Endothelial cell of umbilical vein (primary cell): ENCODE measurements around the gene ARRDC2. TPM values are rescaled to one million over a fixed set of nuclear protein-coding genes. Genes with fewer than 3 reads are reported as not detected.
"Not testable (repeated sequence)": the region's sequence is repeated elsewhere in the genome, so short reads cannot be mapped to it uniquely, and the experiment has no call there.

Source experiments
- BruUV-seq: library from RNA; stranded (reverse); fragments of 400-500 nt; replicated peaks from 2 replicates; lab custom pipeline; 2021; lab: Mats Ljungman, UMichigan
- CTCF ChIA-PET: fragments of 300-600, 350-600 bp; sonication (Branson Sonifier 250); formaldehyde crosslinking; loops from one replicate; lab custom pipeline; 2021; ENCODE audit warnings: antibody characterized with exemption, inconsistent platforms; lab: Charles Lee
- POLR2A ChIA-PET: fragments of 300-600, 350-600 bp; sonication (Branson Sonifier 250); formaldehyde crosslinking; loops from one replicate; lab custom pipeline; 2021; ENCODE audit warnings: antibody characterized with exemption, inconsistent platforms; lab: Charles Lee
- DNase-seq: peaks from one replicate; pipeline ENCODE4 v3.0.0-alpha.2; 2011; ENCODE audit warnings: low read depth, low spot score
- FAIRE-seq: peaks from 2 replicates; lab custom pipeline; 2011; peaks lifted over from hg19 to GRCh38; lab: Jason Lieb, UNC
- H2AFZ ChIP-seq: 2 replicates; pipeline ENCODE4 v1.6.0; 2012; ENCODE audit warnings: low read depth, low read length, control low read depth, inconsistent platforms
- H3K27ac ChIP-seq: 2 replicates; pipeline ENCODE4 v1.5.1; 2011; ENCODE audit warnings: low read depth, mild to moderate bottlenecking, control low read depth, low read length, moderate library complexity; ENCODE audit not compliant: insufficient read depth
- H3K27me3 ChIP-seq, 2 experiments: 2 replicates each; pipeline versions ENCODE4 v1.6.0 to v1.6.1; 2011; ENCODE audit warnings: low read length in 2 of 2, mixed read lengths in 1 of 2; ENCODE audit not compliant: control insufficient read depth in 2 of 2, insufficient read depth in 2 of 2
- H3K36me3 ChIP-seq, 2 experiments: 2 replicates in 1 of 2; 3 replicates in 1 of 2; pipeline ENCODE4 v1.5.1; 2011; ENCODE audit warnings: low read length in 2 of 2, mild to moderate bottlenecking in 1 of 2, moderate library complexity in 1 of 2; ENCODE audit not compliant: control insufficient read depth in 2 of 2, insufficient read depth in 2 of 2; ENCODE audit errors: extremely low read depth in 1 of 2
- H3K4me1 ChIP-seq: 3 replicates; pipeline ENCODE4 v1.5.1; 2011; ENCODE audit warnings: mild to moderate bottlenecking, low read length; ENCODE audit not compliant: control insufficient read depth, insufficient read depth; ENCODE audit errors: extremely low read depth
- H3K4me2 ChIP-seq: 2 replicates; pipeline ENCODE4 v1.6.1; 2011; ENCODE audit warnings: low read length, control low read depth, mixed read lengths; ENCODE audit not compliant: insufficient read depth
- H3K4me3 ChIP-seq, 3 experiments: fragments of 200-600 bp in 1 of 3; sonication (generic), shearing (Covaris generic) in 1 of 3; replicated peaks in 1 of 3; 2 replicates each; pipeline ENCODE4 v1.5.1; 2011 to 2016; ENCODE audit warnings: control low read depth in 3 of 3, low read length in 3 of 3, mild to moderate bottlenecking in 2 of 3, inconsistent platforms in 1 of 3, low read depth in 1 of 3, moderate library complexity in 1 of 3; ENCODE audit not compliant: insufficient read depth in 1 of 3
- H3K79me2 ChIP-seq: 2 replicates; pipeline ENCODE4 v1.6.0; 2012; ENCODE audit warnings: low read length, inconsistent platforms; ENCODE audit not compliant: control insufficient read depth, insufficient read depth
- H3K9ac ChIP-seq: replicated peaks from 2 replicates; pipeline ENCODE3; 2011; ENCODE audit warnings: low read length, control low read depth; ENCODE audit not compliant: insufficient read depth; ENCODE audit errors: extremely low read depth
- H3K9me1 ChIP-seq: replicated peaks from 3 replicates; pipeline ENCODE4 v1.6.0; 2011; ENCODE audit warnings: mild to moderate bottlenecking, low read length; ENCODE audit not compliant: control insufficient read depth, insufficient read depth; ENCODE audit errors: extremely low read depth
- H3K9me3 ChIP-seq: replicated peaks from 2 replicates; pipeline ENCODE4 v1.5.1; 2012; ENCODE audit warnings: low read length, inconsistent platforms; ENCODE audit not compliant: control insufficient read depth, insufficient read depth
- H4K20me1 ChIP-seq: replicated peaks from 2 replicates; pipeline ENCODE3; 2011; ENCODE audit warnings: mild to moderate bottlenecking, low read length; ENCODE audit not compliant: control insufficient read depth, insufficient read depth; ENCODE audit errors: extremely low read depth
- FOS ChIP-seq: IDR thresholded peaks from 2 replicates; pipeline ENCODE4 v1.6.1; 2011; ENCODE audit warnings: mild to moderate bottlenecking, low read length, moderate library complexity, borderline replicate concordance; ENCODE audit not compliant: insufficient read depth
- GATA2 ChIP-seq: IDR thresholded peaks from 2 replicates; pipeline ENCODE4 v1.7.0; 2011; ENCODE audit warnings: low read depth, mild to moderate bottlenecking, moderate library complexity, mixed read lengths, low read length; ENCODE audit not compliant: insufficient read length, insufficient read depth
- JUN ChIP-seq: IDR thresholded peaks from 2 replicates; pipeline ENCODE4 v1.6.1; 2011; ENCODE audit warnings: borderline replicate concordance, low read depth; ENCODE audit not compliant: insufficient read length, insufficient read depth
- POLR2A ChIP-seq: IDR thresholded peaks from 2 replicates; pipeline ENCODE4 v1.6.1; 2012; ENCODE audit warnings: low read depth, mild to moderate bottlenecking, control low read depth, low read length
- dilution Hi-C: fragments of 300-500 bp; cut with MboI; formaldehyde crosslinking; loops from one replicate; pipeline ENCODE4 v1.15.0; 2019; ENCODE audit warnings: low sequenced_read_pairs; ENCODE audit not compliant: extremely low pct_ligation_motif_present
- intact Hi-C: fragments of 100-400 bp; cut with micrococcal nuclease; formaldehyde crosslinking; loops from one replicate; pipeline ENCODE4 v1.10.0; 2022
- polyA plus RNA-seq, 4 experiments: library from polyadenylated mRNA; depleted of rRNA in 3 of 4; stranded (reverse) in 3 of 4; unstranded in 1 of 4; fragments of >200 nt; gene quantifications; 2 replicates each; pipeline versions ENCODE4 v1.2.1 to v1.2.3, GENCODE V29; 2011 to 2012; ENCODE audit warnings: missing spikeins in 1 of 4
- total RNA-seq: library from RNA; stranded (reverse); gene quantifications from 2 replicates; pipeline ENCODE4 v1.2.3, GENCODE V29; 2021

ARRDC2 gene
- total and polyA plus RNA-seq, 2 donors (not counting 3 experiments of a cell fraction or from before 2014, with no cell fraction given): 10.2 to 17.4 TPM

DNA sequence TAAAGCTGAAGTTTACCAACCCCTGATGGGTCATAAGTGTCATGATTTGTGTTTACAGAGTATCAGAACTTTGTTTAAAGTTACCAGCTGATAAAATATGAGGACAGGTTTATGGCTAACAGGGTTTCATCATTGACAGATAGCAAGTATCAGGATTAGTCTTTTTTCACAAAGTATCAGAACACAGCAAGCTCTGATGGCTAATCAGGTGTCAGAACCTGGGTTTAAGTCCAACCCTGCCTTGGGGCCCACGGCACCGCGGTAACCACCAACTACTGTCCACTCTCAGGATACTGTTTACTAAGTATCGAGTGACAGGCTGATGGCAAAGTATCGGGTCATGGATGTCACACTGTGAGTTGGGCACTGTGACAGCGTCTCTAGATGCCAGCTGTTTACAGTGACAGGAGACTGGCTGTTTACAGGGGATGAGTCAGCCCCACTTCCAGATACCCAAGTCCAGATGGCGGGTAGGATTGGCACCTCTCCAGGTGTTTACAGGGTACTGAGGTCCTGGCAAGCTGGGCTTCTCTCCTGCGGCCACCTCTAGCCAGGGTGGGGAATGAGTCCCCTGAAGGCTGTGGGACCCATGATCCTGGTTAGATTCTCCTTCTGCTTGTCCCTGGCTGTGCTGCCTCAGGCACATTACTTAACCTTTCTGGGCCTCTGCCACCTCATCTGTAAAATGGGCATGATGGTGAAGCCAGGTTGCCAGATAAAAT, 21.8 kb downstream of the ARRDC2 start:
- no peak for FAIRE-seq
- Histone ChIP-seq H3K27ac (no peak overlapping the region), H3K9ac (no peak overlapping the region), H3K36me3 (no peaks in the 10 kb centered on the region), H4K20me1 (no peaks in the 10 kb centered on the region), H3K79me2 (no peaks in the 10 kb centered on the region), H3K4me1 (peaks cover 7% of the 10 kb centered on the region), H3K4me2 (no peak overlapping the region), H3K9me1 (no peaks in the 10 kb centered on the region), H2AFZ (peak overlapping the region; percentile 3), H3K4me3 (no peak overlapping the region), H3K9me3 (no peaks in the 10 kb centered on the region), H3K27me3 (no peaks in the 10 kb centered on the region)
- no TSS peak for BruUV-seq
- dilution Hi-C loops: no loop called here
- ChIA-PET CTCF (interaction anchor here (0.6 to 0.9 kb wide), 3 partner anchors 19 to 27 kb away, joined by 3 to 4 read pairs (median 3); partner anchors contain the start of gene ARRDC2), POLR2A (interaction anchor here (0.7 kb wide), 2 partner anchors 14 to 491 kb away, joined by 3 to 9 read pairs; no protein-coding TSS in a partner anchor)
- intact Hi-C loops: no loop called here
- DNase-seq: peak; percentile 81
- TF ChIP-seq GATA2 (no peak), JUN (peak; percentile 53), POLR2A (no peak), FOS (peak; percentile 36)

DNA sequence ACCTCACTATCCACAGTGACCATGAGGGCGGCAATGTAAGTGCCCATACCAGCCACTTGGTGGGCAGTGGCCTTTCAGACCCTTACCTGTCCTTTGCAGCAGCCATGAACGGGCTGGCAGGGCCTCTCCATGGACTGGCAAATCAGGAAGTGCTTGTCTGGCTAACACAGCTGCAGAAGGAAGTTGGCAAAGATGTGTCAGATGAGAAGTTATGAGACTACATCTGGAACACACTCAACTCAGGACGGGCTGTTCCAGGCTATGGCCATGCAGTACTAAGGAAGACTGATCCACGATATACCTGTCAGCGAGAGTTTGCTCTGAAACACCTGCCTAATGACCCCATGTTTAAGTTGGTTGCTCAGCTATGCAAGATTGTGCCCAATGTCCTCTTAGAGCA, 23.4 kb downstream of the ARRDC2 start:
- H3K9ac ChIP-seq, FAIRE-seq, H3K4me3 ChIP-seq, CTCF ChIA-PET, H3K9me3 ChIP-seq, H3K4me2 ChIP-seq, H3K4me1 ChIP-seq, H3K9me1 ChIP-seq, BruUV-seq, H3K36me3 ChIP-seq, H3K27ac ChIP-seq, H3K27me3 ChIP-seq, intact Hi-C loops, H3K79me2 ChIP-seq, DNase-seq, POLR2A ChIA-PET, H4K20me1 ChIP-seq, dilution Hi-C loops, H2AFZ ChIP-seq: not testable (repeated sequence)

DNA sequence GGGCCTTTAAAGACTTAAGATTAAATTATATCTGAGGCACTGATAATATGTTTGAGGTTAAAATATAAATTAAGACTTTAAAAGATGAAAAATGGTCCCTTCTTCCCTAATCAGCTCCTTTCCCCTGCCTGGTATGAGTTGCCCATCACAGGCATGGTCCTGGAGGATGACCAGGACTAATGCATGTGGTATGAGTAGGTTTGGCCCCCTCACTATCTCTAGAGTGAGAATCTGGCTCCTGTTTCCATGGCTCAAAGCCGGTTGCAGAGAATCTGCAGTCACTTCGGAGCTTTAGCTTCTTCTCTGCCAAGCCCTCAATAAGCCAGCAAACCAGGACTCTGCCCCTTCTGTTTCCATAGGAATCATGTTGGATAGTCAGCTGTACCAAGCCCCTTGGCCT, 24.1 kb downstream of the ARRDC2 start:
- H3K9me1 ChIP-seq, H3K4me1 ChIP-seq, H3K36me3 ChIP-seq, FAIRE-seq, H3K79me2 ChIP-seq, DNase-seq, H3K4me2 ChIP-seq, POLR2A ChIA-PET, CTCF ChIA-PET, H3K27me3 ChIP-seq, intact Hi-C loops, BruUV-seq, H4K20me1 ChIP-seq, H3K9me3 ChIP-seq, H3K27ac ChIP-seq, dilution Hi-C loops, H3K4me3 ChIP-seq, H3K9ac ChIP-seq, H2AFZ ChIP-seq: not testable (repeated sequence)
